ENCODE data around the gene PLCE1. TPM values are rescaled to one million over a fixed set of nuclear protein-coding genes. Genes with fewer than 3 reads are reported as not detected.

Gene PLCE1
- total RNA-seq, 2 donors from 2014 or later: 13.5 to 28.3 TPM

DNA sequence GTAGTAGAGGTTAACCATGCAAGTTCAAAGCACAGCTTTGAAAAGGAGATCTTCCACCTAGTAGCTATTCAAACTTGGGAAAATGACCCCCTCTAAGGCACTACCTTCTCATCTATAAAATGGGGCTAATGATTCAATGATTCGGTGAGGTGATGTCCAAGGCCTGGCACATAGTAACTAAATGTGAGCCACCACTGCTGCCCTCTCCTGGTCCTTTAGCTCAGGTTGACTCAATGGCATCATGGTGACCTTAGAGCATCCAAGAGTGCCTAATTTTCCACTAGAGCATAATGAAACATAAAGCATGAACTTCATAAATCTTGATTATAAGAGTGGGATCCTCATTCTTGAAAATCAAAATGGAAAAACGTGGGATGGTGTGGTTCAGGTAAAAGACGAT lies 16.3 kb upstream of the PLCE1 start:
- DNase-seq (ENCODE audit: low spot score) (no peak), ATAC-seq (ENCODE audit: insufficient number of reproducible peaks, low FRiP score, low read depth) (no peak)
- H3K4me1 ChIP-seq (ENCODE audit: control insufficient read depth in 1 of 2, low read depth in 2 of 2): no peaks in the 10 kb centered on the region
- H3K27ac ChIP-seq: no peak overlapping the region
- no peaks in the 10 kb centered on the region for H3K36me3 ChIP-seq
- H3K27me3 ChIP-seq (replicated peaks; ENCODE audit: insufficient read depth): no peaks in the 10 kb centered on the region
- TF ChIP-seq, protein P1, sequence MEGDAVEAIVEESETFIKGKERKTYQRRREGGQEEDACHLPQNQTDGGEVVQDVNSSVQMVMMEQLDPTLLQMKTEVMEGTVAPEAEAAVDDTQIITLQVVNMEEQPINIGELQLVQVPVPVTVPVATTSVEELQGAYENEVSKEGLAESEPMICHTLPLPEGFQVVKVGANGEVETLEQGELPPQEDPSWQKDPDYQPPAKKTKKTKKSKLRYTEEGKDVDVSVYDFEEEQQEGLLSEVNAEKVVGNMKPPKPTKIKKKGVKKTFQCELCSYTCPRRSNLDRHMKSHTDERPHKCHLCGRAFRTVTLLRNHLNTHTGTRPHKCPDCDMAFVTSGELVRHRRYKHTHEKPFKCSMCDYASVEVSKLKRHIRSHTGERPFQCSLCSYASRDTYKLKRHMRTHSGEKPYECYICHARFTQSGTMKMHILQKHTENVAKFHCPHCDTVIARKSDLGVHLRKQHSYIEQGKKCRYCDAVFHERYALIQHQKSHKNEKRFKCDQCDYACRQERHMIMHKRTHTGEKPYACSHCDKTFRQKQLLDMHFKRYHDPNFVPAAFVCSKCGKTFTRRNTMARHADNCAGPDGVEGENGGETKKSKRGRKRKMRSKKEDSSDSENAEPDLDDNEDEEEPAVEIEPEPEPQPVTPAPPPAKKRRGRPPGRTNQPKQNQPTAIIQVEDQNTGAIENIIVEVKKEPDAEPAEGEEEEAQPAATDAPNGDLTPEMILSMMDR (IDR thresholded peaks at IDR 0.05): no peak
- H3K9me3 ChIP-seq: no peaks in the 10 kb centered on the region
- no peak overlapping the region for H3K4me3 ChIP-seq

DNA sequence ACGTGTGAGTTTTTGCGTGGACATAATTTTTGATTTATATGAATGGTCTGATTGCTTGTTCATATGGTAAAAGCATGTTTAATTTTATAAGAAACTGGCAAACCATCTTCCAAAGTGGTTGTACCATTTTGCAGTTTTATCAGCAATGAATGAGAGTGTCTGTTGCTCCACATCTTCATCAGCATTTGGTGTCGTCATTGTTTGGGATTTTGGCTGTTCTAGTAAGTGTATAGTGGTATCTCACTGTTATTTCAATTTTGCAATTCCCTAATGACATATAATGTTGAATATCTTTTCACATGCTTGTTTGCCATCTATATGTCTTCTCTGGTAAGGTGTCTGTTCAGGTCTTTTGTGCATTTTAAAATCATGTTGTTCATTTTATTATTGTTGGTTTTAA lies 13.2 kb upstream of the PLCE1 start:
- H3K27ac ChIP-seq: no peak overlapping the region

GRCh38 chr10:93991114-93991513 lies 2.6 kb upstream of the PLCE1 start:
- H3K4me1 ChIP-seq (ENCODE audit: control insufficient read depth in 1 of 2, low read depth in 2 of 2): peaks cover 11 to 41% of the 10 kb centered on the region in 2 donors
- H3K4me3 ChIP-seq: no peak overlapping the region
- H3K36me3 ChIP-seq: no peaks in the 10 kb centered on the region
- no peak overlapping the region for H3K27ac ChIP-seq
- TF ChIP-seq, protein P1 (IDR thresholded peaks at IDR 0.05): no peak
- no peak for DNase-seq (ENCODE audit: low spot score)
- no peaks in the 10 kb centered on the region for H3K27me3 ChIP-seq (replicated peaks; ENCODE audit: insufficient read depth)
- no peak for ATAC-seq (ENCODE audit: insufficient number of reproducible peaks, low FRiP score, low read depth)
- H3K9me3 ChIP-seq: no peaks in the 10 kb centered on the region

More for the DNA sequence above, 13.2 kb upstream of the PLCE1 start:
- ATAC-seq (ENCODE audit: insufficient number of reproducible peaks, low FRiP score, low read depth): no peak
- no peak for DNase-seq (ENCODE audit: low spot score)
- H3K4me1 ChIP-seq (ENCODE audit: control insufficient read depth in 1 of 2, low read depth in 2 of 2): no peaks in the 10 kb centered on the region
- H3K27me3 ChIP-seq (replicated peaks; ENCODE audit: insufficient read depth): no peaks in the 10 kb centered on the region
- TF ChIP-seq, protein P1 (IDR thresholded peaks at IDR 0.05): no peak
- no peaks in the 10 kb centered on the region for H3K9me3 ChIP-seq
- H3K4me3 ChIP-seq: no peak overlapping the region
- no peaks in the 10 kb centered on the region for H3K36me3 ChIP-seq

GRCh38 chr10:93991596-93992284 lies 2.0 kb upstream of the PLCE1 start:
- H3K27ac ChIP-seq: peak overlapping the region; percentile 32 to 57
- H3K4me3 ChIP-seq: peak overlapping the region; percentile 50
- TF ChIP-seq, protein P1 (IDR thresholded peaks at IDR 0.05): no peak
- ATAC-seq (ENCODE audit: insufficient number of reproducible peaks, low FRiP score, low read depth) (peak; percentile 48), DNase-seq (ENCODE audit: low spot score) (no peak)
- no peaks in the 10 kb centered on the region for H3K36me3 ChIP-seq
- H3K4me1 ChIP-seq (ENCODE audit: control insufficient read depth in 1 of 2, low read depth in 2 of 2): peaks cover 11 to 41% of the 10 kb centered on the region in 2 donors
- no peaks in the 10 kb centered on the region for H3K27me3 ChIP-seq (replicated peaks; ENCODE audit: insufficient read depth)
- no peaks in the 10 kb centered on the region for H3K9me3 ChIP-seq

DNA sequence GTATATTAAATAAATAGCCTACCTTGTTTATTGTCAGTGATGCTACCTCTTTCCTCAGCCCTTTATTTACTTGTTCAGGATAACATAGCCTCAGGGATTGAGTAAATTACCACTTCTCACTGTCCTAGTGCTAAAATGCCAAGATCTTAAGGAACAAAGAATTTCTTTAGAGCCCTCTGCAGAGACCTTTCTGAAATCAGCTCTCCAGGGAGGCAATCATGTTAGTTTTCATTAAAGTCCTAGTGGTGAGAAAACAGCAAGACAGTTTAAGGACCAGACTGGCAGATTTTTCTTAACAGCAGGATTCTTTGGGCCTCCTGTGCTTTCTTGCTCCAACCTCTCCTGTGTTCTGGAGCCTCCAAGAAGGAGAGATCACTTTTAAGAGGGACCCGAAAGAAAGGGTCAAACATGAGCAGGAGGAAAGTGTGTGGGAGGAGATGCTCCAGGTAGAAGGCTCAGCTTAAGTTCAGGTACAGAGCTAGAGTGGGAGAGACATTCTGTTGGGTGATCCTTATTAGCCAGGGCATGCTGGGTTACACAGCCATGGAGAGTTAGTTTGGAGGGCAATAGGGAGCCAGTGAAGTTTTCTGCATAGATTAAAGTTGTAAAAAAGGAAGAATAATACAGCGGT lies 1.2 kb upstream of the PLCE1 start:
- Histone ChIP-seq H3K27ac (peak overlapping the region in 1 of 2 donors; percentile 57), H3K9me3 (no peaks in the 10 kb centered on the region), H3K36me3 (no peaks in the 10 kb centered on the region), H3K27me3 (replicated peaks; ENCODE audit: insufficient read depth) (no peaks in the 10 kb centered on the region), H3K4me3 (no peak overlapping the region), H3K4me1 (ENCODE audit: control insufficient read depth in 1 of 2, low read depth in 2 of 2) (peaks cover 11 to 41% of the 10 kb centered on the region in 2 donors)
- DNase-seq (ENCODE audit: low spot score): no peak
- no peak for ATAC-seq (ENCODE audit: insufficient number of reproducible peaks, low FRiP score, low read depth)
- TF ChIP-seq, protein P1 (IDR thresholded peaks at IDR 0.05): peak; percentile 7
